ENCODE results near the gene SH3RF1.

DNA sequence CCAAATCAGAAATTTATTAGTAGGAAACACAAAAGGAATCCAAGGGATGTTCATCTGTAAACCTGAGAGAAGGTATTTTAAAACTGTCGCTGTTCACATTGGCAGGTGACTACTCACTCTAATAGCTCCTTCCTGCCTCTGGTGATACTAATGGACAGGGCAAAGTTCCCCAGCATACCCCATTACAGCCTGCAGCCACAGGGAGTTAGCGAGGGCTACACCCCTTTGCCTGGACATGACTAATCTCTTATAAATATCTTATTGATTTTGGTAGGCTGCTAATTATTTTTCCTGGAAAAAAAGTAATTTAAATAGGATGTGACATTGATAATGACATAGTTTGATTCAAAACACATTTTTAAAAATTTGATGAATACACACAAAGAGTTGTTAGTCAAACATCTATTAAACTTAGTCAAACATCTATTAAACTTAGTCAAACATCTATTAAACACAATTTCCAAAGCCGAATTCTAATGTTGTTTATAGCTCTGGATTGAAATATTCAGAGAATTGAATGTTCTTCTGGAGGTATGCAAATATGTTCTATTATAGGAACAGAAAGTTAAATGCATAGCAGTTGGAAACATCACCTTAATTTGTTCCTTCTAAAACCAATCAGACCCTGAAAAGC is 177.8 kb downstream of the SH3RF1 start:
- TF ChIP-seq POLR2A (IDR thresholded peaks at IDR 0.05; ENCODE audit: extremely low read depth, insufficient read length) = no peak
- TF ChIP-seq, protein P1, sequence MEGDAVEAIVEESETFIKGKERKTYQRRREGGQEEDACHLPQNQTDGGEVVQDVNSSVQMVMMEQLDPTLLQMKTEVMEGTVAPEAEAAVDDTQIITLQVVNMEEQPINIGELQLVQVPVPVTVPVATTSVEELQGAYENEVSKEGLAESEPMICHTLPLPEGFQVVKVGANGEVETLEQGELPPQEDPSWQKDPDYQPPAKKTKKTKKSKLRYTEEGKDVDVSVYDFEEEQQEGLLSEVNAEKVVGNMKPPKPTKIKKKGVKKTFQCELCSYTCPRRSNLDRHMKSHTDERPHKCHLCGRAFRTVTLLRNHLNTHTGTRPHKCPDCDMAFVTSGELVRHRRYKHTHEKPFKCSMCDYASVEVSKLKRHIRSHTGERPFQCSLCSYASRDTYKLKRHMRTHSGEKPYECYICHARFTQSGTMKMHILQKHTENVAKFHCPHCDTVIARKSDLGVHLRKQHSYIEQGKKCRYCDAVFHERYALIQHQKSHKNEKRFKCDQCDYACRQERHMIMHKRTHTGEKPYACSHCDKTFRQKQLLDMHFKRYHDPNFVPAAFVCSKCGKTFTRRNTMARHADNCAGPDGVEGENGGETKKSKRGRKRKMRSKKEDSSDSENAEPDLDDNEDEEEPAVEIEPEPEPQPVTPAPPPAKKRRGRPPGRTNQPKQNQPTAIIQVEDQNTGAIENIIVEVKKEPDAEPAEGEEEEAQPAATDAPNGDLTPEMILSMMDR (IDR thresholded peaks at IDR 0.05; ENCODE audit: low read depth, low read length) = no peak
- TF ChIP-seq, protein P2, sequence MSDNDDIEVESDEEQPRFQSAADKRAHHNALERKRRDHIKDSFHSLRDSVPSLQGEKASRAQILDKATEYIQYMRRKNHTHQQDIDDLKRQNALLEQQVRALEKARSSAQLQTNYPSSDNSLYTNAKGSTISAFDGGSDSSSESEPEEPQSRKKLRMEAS (IDR thresholded peaks at IDR 0.05; ENCODE audit: low read depth, low read length) = no peak

Data from NB4 (cell line).